GM12878 (cell line): ENCODE results near the gene SLFN13. TPM values are rescaled to one million over a fixed set of nuclear protein-coding genes. Genes with fewer than 3 reads are reported as not detected.

Experiments used
- ATAC-seq: fragments of 200-7000 bp; cut with Tn5 transposase; 3 replicates; pipeline ENCODE4 v1.9.1; 2020; ENCODE audit warnings: mild to moderate bottlenecking, moderate library complexity
- BruUV-seq: library from RNA; stranded (reverse); fragments of 400-500 nt; replicated peaks from 2 replicates; lab custom pipeline; 2021; lab: Mats Ljungman, UMichigan
- CTCF ChIA-PET: fragments of 300-600 bp; sonication (Branson Sonifier 250); formaldehyde crosslinking; extraction: SDS; loops from one replicate; lab custom pipeline; 2021; ENCODE audit warnings: inconsistent platforms; lab: Yijun Ruan, JAX
- POLR2A ChIA-PET: fragments of 350-600 bp; formaldehyde crosslinking; extraction: SDS; loops from one replicate; lab custom pipeline; 2021; ENCODE audit warnings: inconsistent platforms; lab: Charles Lee
- RAD21 ChIA-PET: fragments of 300-600 bp; sonication (Branson Sonifier 250); formaldehyde crosslinking; loops from one replicate; lab custom pipeline; 2023; ENCODE audit warnings: antibody characterized with exemption; ENCODE audit not compliant: unreplicated experiment; lab: Charles Lee
- SMC1A ChIA-PET: fragments of 300-600 bp; sonication (Branson Sonifier 250); formaldehyde crosslinking; loops from one replicate; lab custom pipeline; 2023; ENCODE audit not compliant: unreplicated experiment, uncharacterized antibody; lab: Charles Lee
- DNase-seq: peaks from one replicate; pipeline ENCODE4 v3.0.0-alpha.2; 2011; ENCODE audit warnings: low read depth, low spot score
- FAIRE-seq: peaks from 3 replicates; lab custom pipeline; 2011; peaks lifted over from hg19 to GRCh38; lab: Jason Lieb, UNC
- H2AFZ ChIP-seq: 2 replicates; pipeline ENCODE4 v1.6.0; 2011; ENCODE audit warnings: low read depth, low read length, control low read depth; ENCODE audit not compliant: control insufficient read depth
- H3K27ac ChIP-seq: 2 replicates; pipeline ENCODE4 v1.5.1; 2011; ENCODE audit warnings: control low read depth; ENCODE audit not compliant: control insufficient read depth, insufficient read depth
- H3K27me3 ChIP-seq, 2 experiments: replicated peaks in 1 of 2; 2 replicates each; pipeline versions ENCODE4 v1.6.0 to v1.6.1; 2011; ENCODE audit warnings: low read length in 1 of 2; ENCODE audit not compliant: control insufficient read depth in 2 of 2, insufficient read depth in 2 of 2
- H3K36me3 ChIP-seq, 2 experiments: 2 replicates each; pipeline ENCODE4 v1.5.1; 2011; ENCODE audit warnings: low read length in 1 of 2; ENCODE audit not compliant: control insufficient read depth in 2 of 2, insufficient read depth in 2 of 2
- H3K4me1 ChIP-seq: 2 replicates; pipeline ENCODE4 v1.6.1; 2011; ENCODE audit warnings: mild to moderate bottlenecking, low read length, moderate library complexity, mixed read lengths; ENCODE audit not compliant: control insufficient read depth, insufficient read depth
- H3K4me2 ChIP-seq: 2 replicates; pipeline ENCODE4 v1.6.0; 2011; ENCODE audit warnings: control low read depth; ENCODE audit not compliant: control insufficient read depth, insufficient read depth
- H3K4me3 ChIP-seq: fragments of 200-600 bp; sonication (generic); 2 replicates; pipeline ENCODE4 v1.5.1; 2016
- H3K79me2 ChIP-seq: 2 replicates; pipeline ENCODE4 v1.6.0; 2011; ENCODE audit warnings: low read length; ENCODE audit not compliant: control insufficient read depth, insufficient read depth
- H3K9ac ChIP-seq: 2 replicates; pipeline ENCODE4 v1.8.0; 2011; ENCODE audit warnings: low read length, control low read depth, mixed read lengths; ENCODE audit not compliant: control insufficient read depth, insufficient read depth
- H3K9me3 ChIP-seq: replicated peaks from 3 replicates; pipeline ENCODE4 v1.5.1; 2011; ENCODE audit warnings: mild to moderate bottlenecking, low read length; ENCODE audit not compliant: control insufficient read depth, insufficient read depth
- H4K20me1 ChIP-seq: 2 replicates; pipeline ENCODE4 v1.6.0; 2011; ENCODE audit not compliant: control insufficient read depth, insufficient read depth
- ATF7 ChIP-seq: fragments of 450-650 bp; IDR thresholded peaks from 2 replicates; pipeline ENCODE4 v1.6.1; 2016; ENCODE audit warnings: low read depth, mild to moderate bottlenecking
- BCL11A ChIP-seq: IDR thresholded peaks from 2 replicates; pipeline ENCODE4 v1.6.1; 2011; ENCODE audit warnings: low read depth, low read length
- CBFB ChIP-seq: IDR thresholded peaks from 2 replicates; pipeline ENCODE4 v1.6.1; 2016; ENCODE audit warnings: antibody characterized with exemption, low read depth
- CHD2 ChIP-seq: IDR thresholded peaks from 2 replicates; pipeline ENCODE4 v1.6.1; 2011; ENCODE audit warnings: low read depth, low read length, improper control_type of control experiment, borderline replicate concordance
- CREB1 ChIP-seq: IDR thresholded peaks from 2 replicates; pipeline ENCODE4 v1.6.1; 2012; ENCODE audit warnings: low read depth, mild to moderate bottlenecking, inconsistent platforms
- CREM ChIP-seq: IDR thresholded peaks from 2 replicates; pipeline ENCODE4 v1.6.1; 2014; ENCODE audit warnings: antibody characterized with exemption, low read depth
- DPF2 ChIP-seq: fragments of 450-650 bp; IDR thresholded peaks from 2 replicates; pipeline ENCODE4 v1.6.1; 2017; ENCODE audit warnings: mild to moderate bottlenecking
- EED ChIP-seq: sonication (generic); IDR thresholded peaks from 2 replicates; pipeline ENCODE4 v1.6.1; 2016; ENCODE audit warnings: antibody characterized with exemption, low read depth
- ETV6 ChIP-seq, 2 experiments: fragments of 450-650 bp in 1 of 2; IDR thresholded peaks in 1 of 2; conservative IDR thresholded peaks in 1 of 2; 2 replicates each; pipeline ENCODE4 v1.6.1; 2014; ENCODE audit warnings: antibody characterized with exemption in 1 of 2, borderline replicate concordance in 1 of 2, low read depth in 1 of 2, mild to moderate bottlenecking in 1 of 2, moderate library complexity in 1 of 2
- IKZF1 ChIP-seq: fragments of 450-650 bp; conservative IDR thresholded peaks from 2 replicates; pipeline ENCODE4 v1.6.1; 2017; ENCODE audit warnings: antibody characterized with exemption, mild to moderate bottlenecking
- IKZF2 ChIP-seq, 2 experiments: fragments of 450-650 bp; IDR thresholded peaks; 2 replicates each; pipeline ENCODE4 v1.6.1; 2017; ENCODE audit warnings: mild to moderate bottlenecking in 2 of 2, moderate library complexity in 2 of 2
- JUNB ChIP-seq: IDR thresholded peaks from 2 replicates; pipeline ENCODE4 v1.6.1; 2016; ENCODE audit warnings: antibody characterized with exemption, mild to moderate bottlenecking
- MEF2B ChIP-seq: fragments of 450-650 bp; IDR thresholded peaks from 2 replicates; pipeline ENCODE4 v1.6.1; 2018; ENCODE audit warnings: mild to moderate bottlenecking, moderate library complexity; ENCODE audit not compliant: partially characterized antibody, poor library complexity, severe bottlenecking
- POU2F2 ChIP-seq: IDR thresholded peaks from 3 replicates; pipeline ENCODE4 v1.6.1; 2011; ENCODE audit warnings: low read depth, mild to moderate bottlenecking, low read length, borderline replicate concordance
- TARDBP ChIP-seq: IDR thresholded peaks from 2 replicates; pipeline ENCODE4 v1.6.1; 2016; ENCODE audit warnings: borderline replicate concordance
- TBL1XR1 ChIP-seq: IDR thresholded peaks from 2 replicates; pipeline ENCODE4 v1.6.1; 2012; ENCODE audit warnings: low read depth, low read length, improper control_type of control experiment
- TCF3 ChIP-seq: IDR thresholded peaks from 2 replicates; pipeline ENCODE4 v1.6.1; 2012; ENCODE audit warnings: low read depth, mild to moderate bottlenecking, low read length, borderline replicate concordance; ENCODE audit not compliant: insufficient read depth
- ZNF24 ChIP-seq: fragments of 450-650 bp; IDR thresholded peaks from 2 replicates; pipeline ENCODE4 v1.6.1; 2017; ENCODE audit warnings: antibody characterized with exemption, mild to moderate bottlenecking
- WGBS: methylation state at CpG from one replicate; pipeline ENCODE4 v1.1.6; 2016; ENCODE audit warnings: low lambda C conversion rate; ENCODE audit not compliant: insufficient replicate concordance, insufficient coverage; ENCODE audit errors: missing lambda C conversion rate; 5-methylcytosine and 5-hydroxymethylcytosine counted together
- in situ Hi-C: fragments of 300-500 bp; cut with MboI; formaldehyde crosslinking; loops from 9 replicates; pipeline ENCODE4 v1.14.3; 2018; ENCODE audit warnings: mixed read lengths
- intact Hi-C: fragments of 100-400 bp; cut with micrococcal nuclease; formaldehyde crosslinking; loops from one replicate; pipeline ENCODE4 v1.14.2; 2022; ENCODE audit not compliant: unreplicated experiment
- polyA plus RNA-seq, 11 experiments: library from polyadenylated mRNA; depleted of rRNA in 4 of 11; unstranded in 6 of 11; stranded (reverse) in 5 of 11; fragments of >200 nt; fragmentation: Nextera tagmentation in 4 of 11; fragmentation: Illumina TruSeq in 1 of 11; extraction: Ambion mirVana in 4 of 11; extraction: Trizol in 1 of 11; gene quantifications; 1 replicate in 1 of 11; 2 replicates in 10 of 11; pipeline versions ENCODE4 v1.2.1 to v1.2.3, GENCODE V29; 2011 to 2016; ENCODE audit warnings: inconsistent platforms in 2 of 11, missing spikeins in 2 of 11, low read depth in 1 of 11
- total RNA-seq, 4 experiments: library from RNA; depleted of rRNA in 3 of 4; stranded (reverse); fragments of >200 nt in 3 of 4; fragmentation: Illumina TruSeq in 1 of 4; extraction: Trizol in 1 of 4; gene quantifications; 2 replicates each; pipeline versions ENCODE4 v1.2.1 to v1.2.3, GENCODE V29; 2013 to 2021
- TF ChIP-seq, protein P1 (sequence below): IDR thresholded peaks from 2 replicates; pipeline ENCODE4 v1.6.1; 2012; ENCODE audit warnings: low read depth, low read length, improper control_type of control experiment
- TF ChIP-seq, protein P2 (sequence below): fragments of 450-650 bp; formaldehyde crosslinking; IDR thresholded peaks from 2 replicates; pipeline ENCODE4 v1.4.0; 2022; ENCODE audit warnings: mild to moderate bottlenecking, moderate library complexity

SLFN13 gene
- total and polyA plus RNA-seq, 10 of the 15 experiments (the other 5 are each of a cell fraction or from before 2014, with no cell fraction given): 12.4 to 82.4 (median 61.9) TPM

DNA sequence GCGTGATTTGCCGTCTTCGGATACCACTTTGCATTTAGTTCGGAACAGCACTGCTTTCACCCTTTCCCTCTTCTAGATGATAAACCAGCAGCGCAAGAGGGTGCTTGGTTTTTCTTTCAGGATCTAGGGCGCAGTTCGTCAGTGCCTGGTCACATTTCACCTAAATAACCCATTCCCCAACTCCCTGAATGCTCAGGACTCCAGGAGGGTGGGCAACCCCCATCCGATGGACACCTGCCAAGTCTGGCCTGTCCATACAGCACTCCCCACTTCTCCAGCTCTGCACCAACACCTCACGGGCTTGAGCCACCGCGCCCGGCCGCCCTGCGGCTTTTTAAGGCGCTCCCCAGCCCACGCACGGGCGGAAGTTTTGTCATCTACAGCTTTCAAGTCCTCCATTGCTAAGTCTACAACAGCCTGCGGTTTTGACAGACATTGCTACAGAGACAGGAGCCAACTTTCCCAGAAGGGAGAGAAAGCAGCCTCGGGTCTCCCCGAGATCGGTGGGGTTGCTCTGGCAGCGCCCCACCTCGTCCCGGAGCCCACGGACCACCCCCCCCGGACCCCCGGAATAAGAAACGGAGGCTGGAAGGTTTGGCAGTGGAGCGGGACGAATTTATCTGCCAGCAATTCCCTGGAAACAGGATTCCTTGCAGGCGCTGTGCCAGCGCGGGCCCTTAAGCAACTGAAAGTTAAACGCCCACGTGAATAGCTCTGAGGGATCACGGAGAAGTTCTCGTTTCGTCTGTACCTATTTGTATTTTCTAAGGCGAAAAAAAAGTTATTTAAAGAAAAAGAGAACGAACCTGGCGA lies 38.6 kb upstream of the SLFN13 start:
- in situ Hi-C loops (no loop called here), intact Hi-C loops (no loop called here)
- ChIA-PET SMC1A (interaction anchor here (0.9 to 3.6 kb wide), 11 partner anchors 9 to 174 kb away, joined by 3 to 25 read pairs (median 4); partner anchors contain the start of gene SLFN13), POLR2A (interaction anchor here (0.9 to 2.4 kb wide), 5 partner anchors 22 to 118 kb away, joined by 3 to 13 read pairs (median 3); partner anchors contain the start of genes SLFN12 and SLFN13), RAD21 (interaction anchor here (0.7 to 4.1 kb wide), 8 partner anchors 39 to 641 kb away, joined by 3 to 29 read pairs (median 12); partner anchors contain the start of genes SLFN11, SLFN12L and SLFN13), CTCF (interaction anchor here (0.8 to 3.2 kb wide), 10 partner anchors 13 to 175 kb away, joined by 3 to 27 read pairs (median 4); partner anchors contain the start of genes PEX12, SLFN12L and SLFN13)
- Histone ChIP-seq H3K4me2 (peak overlapping the region; percentile 81), H3K36me3 (peaks cover 0 to 5% of the 10 kb centered on the region in 2 experiments; a peak in 1 of 4 replicates), H3K9ac (peak overlapping the region; percentile 28), H3K27me3 (no peaks in the 10 kb centered on the region), H3K4me3 (peak overlapping the region; percentile 66), H2AFZ (peak overlapping the region; percentile 61), H4K20me1 (no peaks in the 10 kb centered on the region), H3K4me1 (peaks cover 12% of the 10 kb centered on the region), H3K27ac (peak overlapping the region; percentile 43), H3K9me3 (peaks cover 3% of the 10 kb centered on the region; the same call in 1 of the 3 replicates), H3K79me2 (no peaks in the 10 kb centered on the region)
- FAIRE-seq (peak; percentile 41), DNase-seq (peak; percentile 23), ATAC-seq (peak; percentile 88)
- 17% methylated on average over 42 of the region's 42 CpGs for WGBS
- no TSS peak for BruUV-seq
- TF ChIP-seq, protein P1, sequence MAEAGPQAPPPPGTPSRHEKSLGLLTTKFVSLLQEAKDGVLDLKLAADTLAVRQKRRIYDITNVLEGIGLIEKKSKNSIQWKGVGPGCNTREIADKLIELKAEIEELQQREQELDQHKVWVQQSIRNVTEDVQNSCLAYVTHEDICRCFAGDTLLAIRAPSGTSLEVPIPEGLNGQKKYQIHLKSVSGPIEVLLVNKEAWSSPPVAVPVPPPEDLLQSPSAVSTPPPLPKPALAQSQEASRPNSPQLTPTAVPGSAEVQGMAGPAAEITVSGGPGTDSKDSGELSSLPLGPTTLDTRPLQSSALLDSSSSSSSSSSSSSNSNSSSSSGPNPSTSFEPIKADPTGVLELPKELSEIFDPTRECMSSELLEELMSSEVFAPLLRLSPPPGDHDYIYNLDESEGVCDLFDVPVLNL: no peak
- 0 out of 2 replicates have a peak, but pooled peaks have one; percentile 9 for TF ChIP-seq JUNB
- TF ChIP-seq ATF7: peak; percentile 37
- peak; percentile 86 for TF ChIP-seq CBFB
- TF ChIP-seq CREB1: peak; percentile 46; the same call in 1 of the 2 replicates
- TF ChIP-seq EED: peak; percentile 47
- TF ChIP-seq ETV6 (conservative IDR thresholded peaks at IDR 0.05 in 1 of 2, IDR thresholded peaks at IDR 0.05 in 1 of 2; ENCODE audit: borderline replicate concordance in 1 of 2, low read depth in 1 of 2): 0 out of 4 replicates have a peak, but pooled peaks of 1 of the 2 experiments have one; percentile 34
- no peak for TF ChIP-seq ZNF24
- TF ChIP-seq CREM: peak; percentile 63
- TF ChIP-seq DPF2: peak; percentile 18; the same call in 1 of the 2 replicates
- TF ChIP-seq POU2F2: 0 out of 3 replicates have a peak, but pooled peaks have one; percentile 10
- TF ChIP-seq TARDBP: no peak
- TF ChIP-seq TBL1XR1: no peak
- 0 out of 2 replicates have a peak, but pooled peaks have one; percentile 30 for TF ChIP-seq IKZF1
- TF ChIP-seq, protein P2, sequence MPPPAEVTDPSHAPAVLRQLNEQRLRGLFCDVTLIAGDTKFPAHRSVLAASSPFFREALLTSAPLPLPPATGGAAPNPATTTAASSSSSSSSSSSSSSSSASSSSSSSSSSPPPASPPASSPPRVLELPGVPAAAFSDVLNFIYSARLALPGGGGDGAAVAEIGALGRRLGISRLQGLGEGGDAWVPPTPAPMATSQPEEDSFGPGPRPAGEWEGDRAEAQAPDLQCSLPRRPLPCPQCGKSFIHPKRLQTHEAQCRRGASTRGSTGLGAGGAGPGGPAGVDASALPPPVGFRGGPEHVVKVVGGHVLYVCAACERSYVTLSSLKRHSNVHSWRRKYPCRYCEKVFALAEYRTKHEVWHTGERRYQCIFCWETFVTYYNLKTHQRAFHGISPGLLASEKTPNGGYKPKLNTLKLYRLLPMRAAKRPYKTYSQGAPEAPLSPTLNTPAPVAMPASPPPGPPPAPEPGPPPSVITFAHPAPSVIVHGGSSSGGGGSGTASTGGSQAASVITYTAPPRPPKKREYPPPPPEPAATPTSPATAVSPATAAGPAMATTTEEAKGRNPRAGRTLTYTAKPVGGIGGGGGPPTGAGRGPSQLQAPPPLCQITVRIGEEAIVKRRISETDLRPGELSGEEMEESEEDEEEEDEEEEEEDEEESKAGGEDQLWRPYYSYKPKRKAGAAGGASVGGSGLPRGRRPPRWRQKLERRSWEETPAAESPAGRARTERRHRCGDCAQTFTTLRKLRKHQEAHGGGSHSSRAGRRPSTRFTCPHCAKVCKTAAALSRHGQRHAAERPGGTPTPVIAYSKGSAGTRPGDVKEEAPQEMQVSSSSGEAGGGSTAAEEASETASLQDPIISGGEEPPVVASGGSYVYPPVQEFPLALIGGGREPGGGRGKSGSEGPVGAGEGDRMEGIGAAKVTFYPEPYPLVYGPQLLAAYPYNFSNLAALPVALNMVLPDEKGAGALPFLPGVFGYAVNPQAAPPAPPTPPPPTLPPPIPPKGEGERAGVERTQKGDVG (CRISPR knock-in tag): no peak
- 0 out of 2 replicates have a peak, but pooled peaks have one; percentile 25 for TF ChIP-seq CHD2
- TF ChIP-seq TCF3: no peak
- TF ChIP-seq IKZF2 (IDR thresholded peaks at IDR 0.05): peak; percentile 25 to 29; a peak in 1 of 4 replicates
- TF ChIP-seq BCL11A: peak; percentile 31; the same call in 1 of the 2 replicates
- TF ChIP-seq MEF2B: peak; percentile 16
